Aorta (tissue), 4 donors: Measurements from ENCODE around the gene IMMT. TPM values are rescaled to one million over a fixed set of nuclear protein-coding genes. Genes with fewer than 3 reads are reported as not detected.

Experiments used
- microRNA-seq, 2 donors: library from miRNA; unstranded; fragments of <30 nt; microRNA quantifications; one replicate each; pipeline ENCODE4 v1.2.0, GENCODE V29; 2020
- polyA plus RNA-seq, 2 donors: library from polyadenylated mRNA; stranded (reverse); fragments of 200-250 nt; gene quantifications; one replicate each; pipeline ENCODE4 v1.2.3, GENCODE V29; 2013
- total RNA-seq, 2 donors: library from RNA; stranded (reverse); fragmentation: NEBNext Ultra II Directional; extraction: Animal tissue kit (Norgen Biotek cat#: 25700); gene quantifications; one replicate each; pipeline ENCODE4 v1.2.1, GENCODE V29; 2021
- donor health status: healthy with polysubstance abuse.
- donor health status: Bipolar disorder and iron deficiency.
- donor health status: DM: no; HTN: no; CAD: no.
- donor health status: DM: yes; HTN: yes; CAD: no.

The IMMT gene
- total and polyA plus RNA-seq, 4 donors: 34.7 to 81.2 (median 57.9) TPM

Small RNA genes within 50 kb of the gene (microRNA-seq; reads per million reads assigned to microRNA genes)
- gene MIR4779: 0 reads per million in 2 donors

Other genes with a start within 250 kb of the IMMT start
- 10 to 100 TPM; 28.2 to 31.5 TPM for gene POLR1A, start 89.6 kb downstream of the IMMT start, total RNA-seq
- gene POLR1A, start 89.6 kb downstream of the IMMT start, polyA plus RNA-seq: 1 to 10 TPM; 1.4 to 4.7 TPM
- gene PTCD3, start 89.2 kb downstream of the IMMT start, total RNA-seq: 10 to 100 TPM; 59.6 to 86.3 TPM
- 10 to 100 TPM in 1 of 2 donors, 1 to 10 TPM in 1; 4.4 to 47.1 TPM for gene PTCD3, start 89.2 kb downstream of the IMMT start, polyA plus RNA-seq
- gene MRPL35, start 4.0 kb upstream of the IMMT start, total RNA-seq: 10 to 100 TPM; 21.2 to 22.4 TPM
- gene MRPL35, start 4.0 kb upstream of the IMMT start, polyA plus RNA-seq: 10 to 100 TPM; 12.6 to 39.2 TPM
- 10 to 100 TPM; 12.3 to 36.3 TPM for gene REEP1, start 142.2 kb upstream of the IMMT start, total RNA-seq
- 1 to 10 TPM; 4.5 to 8.8 TPM for gene REEP1, start 142.2 kb upstream of the IMMT start, polyA plus RNA-seq
- gene KDM3A, start 245.9 kb upstream of the IMMT start, total RNA-seq: 10 to 100 TPM; 44.9 to 75.3 TPM
- 10 to 100 TPM; 30.6 to 30.9 TPM for gene KDM3A, start 245.9 kb upstream of the IMMT start, polyA plus RNA-seq